Cardiac muscle cell (in vitro differentiated cells and primary cell): ENCODE results near the gene GCK. TPM values are rescaled to one million over a fixed set of nuclear protein-coding genes. Genes with fewer than 3 reads are reported as not detected.

Source experiments
- DNase-seq, 2 donors: peaks; one replicate each; pipeline versions ENCODE4 v3.0.0 to v3.0.0-alpha.2; 2010 to 2017; ENCODE audit warnings: low read depth in 1 of 2, low spot score in 1 of 2
- H3K27ac ChIP-seq: fragments of 200-600 bp; sonication (generic); 2 replicates; pipeline ENCODE4 v1.5.1; 2016
- H3K27me3 ChIP-seq: fragments of 200-600 bp; sonication (generic); 2 replicates; pipeline ENCODE4 v1.6.0; 2016; ENCODE audit warnings: control low read depth
- H3K36me3 ChIP-seq: fragments of 200-600 bp; sonication (generic); 2 replicates; pipeline ENCODE4 v1.5.1; 2016; ENCODE audit warnings: control low read depth
- H3K4me1 ChIP-seq: fragments of 200-600 bp; sonication (generic); 2 replicates; pipeline ENCODE4 v1.8.1; 2017; ENCODE audit warnings: low read depth, mild to moderate bottlenecking, mixed run types
- H3K4me3 ChIP-seq: fragments of 200-600 bp; sonication (generic); 2 replicates; pipeline ENCODE4 v1.5.1; 2016; ENCODE audit warnings: mild to moderate bottlenecking
- H3K9me3 ChIP-seq: fragments of 200-600 bp; sonication (generic); 2 replicates; pipeline ENCODE4 v1.5.1; 2017; ENCODE audit warnings: low read depth, mild to moderate bottlenecking, control low read depth
- CTCF ChIP-seq: IDR thresholded peaks from 2 replicates; pipeline ENCODE4 v1.5.1; 2012; ENCODE audit warnings: low read depth, mild to moderate bottlenecking, low read length
- polyA plus RNA-seq: library from polyadenylated mRNA; unstranded; fragments of >200 nt; fragmentation: Nextera tagmentation; extraction: Ambion mirVana; gene quantifications from 2 replicates; pipeline ENCODE4 v1.2.1, GENCODE V29; 2016
- total RNA-seq: library from RNA; depleted of rRNA; stranded (reverse); fragments of >200 nt; gene quantifications from 2 replicates; pipeline ENCODE4 v1.2.3, GENCODE V29; 2016

GCK gene
- total and polyA plus RNA-seq, 2 experiments from 2014 or later, result 26.7 to 46.4 TPM

DNA sequence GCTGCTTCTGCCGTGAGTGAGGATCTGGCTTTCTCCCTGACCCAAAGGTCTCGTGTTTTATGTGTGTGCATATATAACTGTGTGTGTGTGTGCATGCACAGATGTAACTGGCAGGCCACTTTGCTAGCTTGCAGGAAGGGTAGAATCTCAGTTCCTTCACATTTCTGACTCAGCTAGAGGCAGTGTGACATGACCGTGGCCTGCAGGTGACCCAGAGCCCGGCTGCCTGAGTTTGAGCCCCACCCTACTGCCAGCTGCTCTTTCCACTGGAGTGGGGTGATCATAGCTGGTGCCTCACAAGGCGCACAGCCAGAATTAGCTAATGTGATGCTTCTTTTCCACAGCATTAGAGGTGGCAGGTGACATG, 38.8 kb downstream of the GCK start:
- H3K4me1 ChIP-seq, result peaks cover 20% of the 10 kb centered on the region
- no peaks in the 10 kb centered on the region for H3K36me3 ChIP-seq
- H3K4me3 ChIP-seq, result no peak overlapping the region
- TF ChIP-seq CTCF, result no peak
- DNase-seq, result no peak
- H3K27me3 ChIP-seq, result no peaks in the 10 kb centered on the region
- H3K9me3 ChIP-seq, result no peaks in the 10 kb centered on the region
- peak overlapping the region; percentile 3 for H3K27ac ChIP-seq

DNA sequence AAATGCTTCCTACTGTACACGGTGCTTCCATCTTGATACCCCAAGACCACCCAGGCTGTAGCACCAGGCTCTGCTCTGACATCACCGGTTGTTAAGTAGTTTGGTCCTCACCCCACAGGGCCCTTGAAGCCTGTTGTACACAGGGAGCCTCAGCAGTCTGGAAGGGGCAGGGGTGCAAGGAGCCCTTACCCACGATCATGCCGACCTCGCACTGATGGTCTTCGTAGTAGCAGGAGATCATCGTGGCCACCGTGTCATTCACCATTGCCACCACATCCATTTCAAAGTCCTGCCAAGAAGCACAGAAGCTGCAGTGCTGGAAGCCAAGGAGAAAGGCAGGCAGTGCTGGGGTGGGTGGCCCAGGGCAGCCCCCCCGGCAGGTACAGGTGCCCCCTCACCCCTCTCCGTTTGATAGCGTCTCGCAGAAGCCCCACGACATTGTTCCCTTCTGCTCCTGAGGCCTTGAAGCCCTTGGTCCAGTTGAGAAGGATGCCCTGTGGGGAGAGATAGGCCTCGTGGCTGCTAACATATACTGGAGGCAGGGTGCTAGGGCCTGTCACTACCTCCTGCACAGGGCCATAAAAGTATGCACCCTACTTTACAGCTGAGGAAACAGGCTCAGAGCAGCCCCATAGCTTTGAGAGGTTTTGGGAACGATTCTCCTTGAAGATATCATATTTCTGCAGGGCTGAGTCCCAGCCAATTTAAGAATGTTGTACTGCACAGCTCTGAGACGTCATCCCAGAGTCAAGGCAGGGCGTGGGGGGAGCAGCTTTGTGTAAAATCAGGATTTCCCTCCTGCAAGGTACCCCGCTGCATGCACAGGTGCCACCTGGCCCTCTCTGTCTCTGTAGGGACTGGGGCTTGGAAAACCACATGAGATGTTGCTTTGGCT, 39.4 kb downstream of the GCK start:
- DNase-seq, result peak in 1 of 2 donors; percentile 10
- H3K4me1 ChIP-seq, result peaks cover 22% of the 10 kb centered on the region
- no peak for TF ChIP-seq CTCF

GRCh38 chr7:44148961-44149536, 40.2 kb downstream of the GCK start:
- H3K9me3 ChIP-seq, result no peaks in the 10 kb centered on the region
- H3K36me3 ChIP-seq, result no peaks in the 10 kb centered on the region
- no peak for TF ChIP-seq CTCF
- no peak for DNase-seq
- H3K27ac ChIP-seq, result no peak overlapping the region
- no peaks in the 10 kb centered on the region for H3K27me3 ChIP-seq
- H3K4me1 ChIP-seq, result peaks cover 22% of the 10 kb centered on the region
- H3K4me3 ChIP-seq, result no peak overlapping the region

More for the DNA sequence above, 39.4 kb downstream of the GCK start:
- Histone ChIP-seq H3K4me3 (no peak overlapping the region), H3K27me3 (no peaks in the 10 kb centered on the region), H3K9me3 (no peaks in the 10 kb centered on the region), H3K36me3 (no peaks in the 10 kb centered on the region), H3K27ac (peak overlapping the region; percentile 3)

- Histone ChIP-seq H3K4me1 (peaks cover 27% of the 10 kb centered on the region), H3K36me3 (no peaks in the 10 kb centered on the region), H3K27ac (peak overlapping the region; percentile 36), H3K9me3 (no peaks in the 10 kb centered on the region), H3K27me3 (no peaks in the 10 kb centered on the region), H3K4me3 (no peak overlapping the region)
- DNase-seq, result no peak
- TF ChIP-seq CTCF, result no peak
Measured at GRCh38 chr7:44148166-44148565, 41.1 kb downstream of the GCK start.

DNA sequence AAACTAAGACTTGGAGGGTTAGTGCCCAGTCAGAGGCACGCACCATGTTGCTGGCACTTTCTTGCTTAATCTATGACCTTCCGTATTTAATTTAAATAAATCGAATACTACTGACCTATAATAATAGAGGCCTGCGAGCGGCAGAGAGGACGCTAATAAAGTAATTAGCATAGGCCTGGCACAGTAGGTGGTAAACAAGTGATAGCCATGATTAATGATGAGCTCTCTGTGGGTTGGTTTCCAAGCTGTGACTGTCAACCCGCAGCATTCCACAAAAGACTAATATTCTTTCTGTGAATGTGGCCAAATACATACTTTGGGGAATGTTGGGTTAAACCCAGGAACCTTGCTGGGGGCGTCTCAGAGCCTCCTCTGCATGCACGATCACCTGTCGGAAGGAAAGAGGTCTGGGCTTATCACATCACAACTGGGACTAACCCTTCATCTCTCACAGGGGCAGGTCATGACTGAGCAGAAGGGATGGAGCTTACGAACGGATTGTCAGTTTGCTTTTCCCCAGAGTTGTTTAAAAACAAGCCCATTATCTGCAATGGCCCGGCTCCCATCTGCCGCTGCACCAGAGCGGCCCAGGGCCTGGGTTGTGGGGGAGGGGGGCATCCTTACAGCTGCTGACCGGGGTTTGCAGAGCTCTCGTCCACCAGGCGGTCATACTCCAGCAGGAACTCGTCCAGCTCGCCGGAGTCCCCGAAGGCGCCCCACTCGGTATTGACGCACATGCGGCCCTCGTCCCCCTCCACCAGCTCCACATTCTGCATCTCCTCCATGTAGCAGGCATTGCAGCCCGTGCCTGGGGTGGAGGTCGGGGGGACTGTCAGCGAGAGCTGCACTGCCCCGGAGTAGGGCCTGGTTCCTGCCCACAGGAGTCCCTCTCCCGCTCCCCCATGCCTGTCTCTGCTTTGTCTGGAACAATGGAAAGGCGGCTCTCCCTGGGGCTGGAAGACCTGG, 41.9 kb downstream of the GCK start:
- Histone ChIP-seq H3K36me3 (no peaks in the 10 kb centered on the region), H3K4me1 (peaks cover 29% of the 10 kb centered on the region), H3K9me3 (no peaks in the 10 kb centered on the region), H3K27ac (peak overlapping the region; percentile 36), H3K4me3 (no peak overlapping the region), H3K27me3 (no peaks in the 10 kb centered on the region)
- TF ChIP-seq CTCF, result no peak
- peak; percentile 27 to 33 for DNase-seq
